HEK293T (cell line): ENCODE measurements around the gene MYO18A.

Experiments used
- ARNT ChIP-seq: fragments of 450-650 bp; IDR thresholded peaks from 2 replicates; pipeline ENCODE4 v1.6.1; 2017; ENCODE audit warnings: mild to moderate bottlenecking
- BHLHE40 ChIP-seq: fragments of 450-650 bp; IDR thresholded peaks from 2 replicates; pipeline ENCODE4 v1.6.1; 2016; ENCODE audit warnings: mild to moderate bottlenecking, moderate library complexity, borderline replicate concordance
- FOXA1 ChIP-seq: fragments of 450-650 bp; IDR thresholded peaks from 2 replicates; pipeline ENCODE4 v1.6.1; 2016; ENCODE audit warnings: mild to moderate bottlenecking
- FOXK2 ChIP-seq: fragments of 450-650 bp; IDR thresholded peaks from 2 replicates; pipeline ENCODE4 v1.6.1; 2016; ENCODE audit warnings: mild to moderate bottlenecking
- L3MBTL2 ChIP-seq: fragments of 450-650 bp; conservative IDR thresholded peaks from 2 replicates; pipeline ENCODE4 v1.6.1; 2016; ENCODE audit warnings: mild to moderate bottlenecking
- TARDBP ChIP-seq: fragments of 450-650 bp; IDR thresholded peaks from 2 replicates; pipeline ENCODE4 v1.6.1; 2016
- ZNF384 ChIP-seq: fragments of 450-650 bp; IDR thresholded peaks from 2 replicates; pipeline ENCODE4 v1.6.1; 2016

- no peak for TF ChIP-seq L3MBTL2
- no peak for TF ChIP-seq ZNF384
- no peak for TF ChIP-seq FOXK2
- no peak for TF ChIP-seq ARNT
- no peak for TF ChIP-seq TARDBP
- TF ChIP-seq FOXA1 = no peak
- no peak for TF ChIP-seq BHLHE40
These were observed 53.8 kb downstream of the MYO18A start for GRCh38 chr17:29126268-29126930.
